ENCODE data around the gene B3GNT3. TPM values are rescaled to one million over a fixed set of nuclear protein-coding genes. Genes with fewer than 3 reads are reported as not detected.

The B3GNT3 gene
- total and polyA plus RNA-seq, 9 of the 15 experiments (the other 6 are each of a cell fraction or from before 2014, with no cell fraction given), result 0.06 to 0.11 (median 0.07) TPM; not detected in 6

DNA sequence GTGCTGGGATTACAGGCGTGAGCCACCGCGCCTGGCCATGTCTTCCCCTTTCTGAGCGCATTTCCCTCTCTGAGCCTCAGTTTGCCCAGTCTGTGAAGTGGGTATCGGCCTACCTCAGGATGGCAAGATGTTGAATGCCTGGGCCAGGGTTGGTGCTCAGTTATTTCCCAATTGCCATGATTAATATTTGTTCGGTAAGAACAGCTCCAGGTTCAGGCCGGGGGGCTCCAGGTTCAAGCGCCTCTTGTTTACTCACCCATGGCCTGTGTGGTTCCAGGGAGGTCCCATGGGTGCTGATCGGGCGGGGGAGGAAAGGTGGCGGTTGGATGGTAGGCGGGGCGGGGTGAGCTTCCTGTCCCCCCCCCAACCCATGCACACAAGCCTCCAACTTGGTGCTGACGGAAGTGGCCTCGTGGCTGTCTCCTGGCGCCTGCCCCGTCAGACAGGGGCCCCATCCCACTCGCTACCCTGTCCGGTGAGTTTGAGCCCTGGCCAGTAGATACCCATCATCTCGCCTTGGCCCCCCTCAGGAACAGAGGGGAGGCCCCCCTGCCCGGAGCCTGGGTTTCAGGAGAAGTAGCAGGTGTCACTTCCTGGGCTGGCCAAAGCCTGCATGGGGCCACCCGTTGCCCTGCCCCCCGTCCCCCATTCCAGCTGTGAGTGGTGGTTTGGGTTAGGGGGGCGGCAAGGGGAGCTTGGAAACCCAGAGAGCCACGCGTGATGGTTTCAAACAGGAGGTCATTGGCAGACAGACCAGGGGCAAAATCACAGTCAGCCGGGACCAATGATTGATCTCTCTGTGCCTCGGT, 43.6 kb upstream of the B3GNT3 start, which contains the start of gene FCHO1 (continued):
- peak; percentile 66; the same call in 1 of the 2 replicates for TF ChIP-seq NKRF (IDR thresholded peaks at IDR 0.05; ENCODE audit: borderline replicate concordance)
- TF ChIP-seq AFF4 (CRISPR knock-in tag; IDR thresholded peaks at IDR 0.05), result 0 out of 2 replicates have a peak, but pooled peaks have one; percentile 41
- no peak for TF ChIP-seq RAD21 (CRISPR knock-in tag; conservative IDR thresholded peaks at IDR 0.05 in 1 of 2, IDR thresholded peaks at IDR 0.05 in 1 of 2)
- peak; percentile 93 for TF ChIP-seq MYC (IDR thresholded peaks at IDR 0.05; ENCODE audit: low read depth, low read length)
- no peak for TF ChIP-seq MYC (CRISPR knock-in tag; IDR thresholded peaks at IDR 0.05; ENCODE audit: borderline replicate concordance, low read depth)
- TF ChIP-seq EP300 (IDR thresholded peaks at IDR 0.05; ENCODE audit: low read length), result peak; percentile 69
- TF ChIP-seq PML (IDR thresholded peaks at IDR 0.05; ENCODE audit: low read length), result peak; percentile 57; the same call in 1 of the 2 replicates
- peak; percentile 74; the same call in 1 of the 2 replicates for TF ChIP-seq ELF1 (tag; IDR thresholded peaks at IDR 0.05)
- no peak for TF ChIP-seq NCOA6 (IDR thresholded peaks at IDR 0.05)
- TF ChIP-seq ZNF668 (CRISPR knock-in tag; IDR thresholded peaks at IDR 0.05), result no peak; the same call in 1 of the 2 replicates
- no peak for TF ChIP-seq JUN (IDR thresholded peaks at IDR 0.05; ENCODE audit: borderline replicate concordance, low read depth, low read length)
- TF ChIP-seq JUN (CRISPR knock-in tag; IDR thresholded peaks at IDR 0.05; ENCODE audit: borderline replicate concordance), result no peak
- no peak for TF ChIP-seq SRF (CRISPR knock-in tag; IDR thresholded peaks at IDR 0.05)
- TF ChIP-seq, protein P1, sequence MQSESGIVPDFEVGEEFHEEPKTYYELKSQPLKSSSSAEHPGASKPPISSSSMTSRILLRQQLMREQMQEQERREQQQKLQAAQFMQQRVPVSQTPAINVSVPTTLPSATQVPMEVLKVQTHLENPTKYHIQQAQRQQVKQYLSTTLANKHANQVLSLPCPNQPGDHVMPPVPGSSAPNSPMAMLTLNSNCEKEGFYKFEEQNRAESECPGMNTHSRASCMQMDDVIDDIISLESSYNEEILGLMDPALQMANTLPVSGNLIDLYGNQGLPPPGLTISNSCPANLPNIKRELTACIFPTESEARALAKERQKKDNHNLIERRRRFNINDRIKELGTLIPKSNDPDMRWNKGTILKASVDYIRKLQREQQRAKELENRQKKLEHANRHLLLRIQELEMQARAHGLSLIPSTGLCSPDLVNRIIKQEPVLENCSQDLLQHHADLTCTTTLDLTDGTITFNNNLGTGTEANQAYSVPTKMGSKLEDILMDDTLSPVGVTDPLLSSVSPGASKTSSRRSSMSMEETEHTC (IDR thresholded peaks at IDR 0.05), result peak; percentile 36; the same call in 1 of the 2 replicates
- peak; percentile 11; the same call in 1 of the 2 replicates for TF ChIP-seq ZNF695 (CRISPR knock-in tag; IDR thresholded peaks at IDR 0.05)

Data from K562 (cell line).